DND-41 (cell line): Measurements from ENCODE around the gene PHACTR4.

ENCODE experiments used
- ATAC-seq: fragments of 200-7000 bp; cut with Tn5 transposase; 3 replicates; pipeline ENCODE4 v1.9.1; 2021; ENCODE audit warnings: low read depth; ENCODE audit not compliant: insufficient read depth
- DNase-seq: peaks from one replicate; pipeline ENCODE4 v3.0.0-alpha.2; 2020
- H2AFZ ChIP-seq: 2 replicates; pipeline ENCODE4 v1.6.0; 2012; ENCODE audit warnings: low read depth, low read length
- H3K27ac ChIP-seq: 2 replicates; pipeline ENCODE4 v1.5.1; 2012; ENCODE audit warnings: low read length, inconsistent platforms
- H3K27me3 ChIP-seq: fragments of 200-600 bp; sonication (generic); 2 replicates; pipeline ENCODE4 v1.6.0; 2012; ENCODE audit warnings: low read length, mild to moderate bottlenecking, inconsistent platforms; ENCODE audit not compliant: insufficient read depth, poor library complexity
- H3K36me3 ChIP-seq: 2 replicates; pipeline ENCODE4 v1.5.1; 2012; ENCODE audit warnings: low read length, inconsistent platforms; ENCODE audit not compliant: insufficient read depth
- H3K4me1 ChIP-seq: 2 replicates; pipeline ENCODE4 v1.5.1; 2012; ENCODE audit warnings: mild to moderate bottlenecking, low read length; ENCODE audit not compliant: insufficient read depth
- H3K4me2 ChIP-seq: 2 replicates; pipeline ENCODE4 v1.6.0; 2012; ENCODE audit warnings: mild to moderate bottlenecking, moderate library complexity, low read length, inconsistent platforms; ENCODE audit not compliant: insufficient read depth
- H3K4me3 ChIP-seq, 2 experiments: fragments of 200-600 bp in 1 of 2; shearing (Covaris generic) in 1 of 2; 2 replicates each; pipeline ENCODE4 v1.5.1; 2012 to 2016; ENCODE audit warnings: inconsistent platforms in 2 of 2, low read length in 2 of 2, mild to moderate bottlenecking in 2 of 2, low read depth in 1 of 2, moderate library complexity in 1 of 2
- H3K79me2 ChIP-seq: 2 replicates; pipeline ENCODE4 v1.6.0; 2012; ENCODE audit warnings: low read length, inconsistent platforms; ENCODE audit not compliant: insufficient read depth
- H3K9ac ChIP-seq: 2 replicates; pipeline ENCODE4 v1.6.0; 2012; ENCODE audit warnings: low read depth, mild to moderate bottlenecking, inconsistent platforms, low read length, moderate library complexity
- H3K9me3 ChIP-seq: 2 replicates; pipeline ENCODE4 v1.5.1; 2012; ENCODE audit warnings: low read length, moderate library complexity, mild to moderate bottlenecking, inconsistent platforms; ENCODE audit not compliant: insufficient read depth, severe bottlenecking
- H4K20me1 ChIP-seq: 2 replicates; pipeline ENCODE4 v1.6.0; 2012; ENCODE audit warnings: low read length; ENCODE audit not compliant: insufficient read depth
- EZH2 ChIP-seq: IDR thresholded peaks from 3 replicates; pipeline ENCODE4 v1.6.1; 2012; ENCODE audit warnings: borderline replicate concordance, low read depth, mild to moderate bottlenecking, moderate library complexity, low read length, inconsistent platforms; ENCODE audit not compliant: severe bottlenecking
- TF ChIP-seq, protein P1 (sequence below): IDR thresholded peaks from 2 replicates; pipeline ENCODE4 v1.5.1; 2012; ENCODE audit warnings: borderline replicate concordance, low read length, moderate library complexity, mild to moderate bottlenecking; ENCODE audit not compliant: poor library complexity, severe bottlenecking; ENCODE audit errors: extremely low read depth

Gene PHACTR4

DNA sequence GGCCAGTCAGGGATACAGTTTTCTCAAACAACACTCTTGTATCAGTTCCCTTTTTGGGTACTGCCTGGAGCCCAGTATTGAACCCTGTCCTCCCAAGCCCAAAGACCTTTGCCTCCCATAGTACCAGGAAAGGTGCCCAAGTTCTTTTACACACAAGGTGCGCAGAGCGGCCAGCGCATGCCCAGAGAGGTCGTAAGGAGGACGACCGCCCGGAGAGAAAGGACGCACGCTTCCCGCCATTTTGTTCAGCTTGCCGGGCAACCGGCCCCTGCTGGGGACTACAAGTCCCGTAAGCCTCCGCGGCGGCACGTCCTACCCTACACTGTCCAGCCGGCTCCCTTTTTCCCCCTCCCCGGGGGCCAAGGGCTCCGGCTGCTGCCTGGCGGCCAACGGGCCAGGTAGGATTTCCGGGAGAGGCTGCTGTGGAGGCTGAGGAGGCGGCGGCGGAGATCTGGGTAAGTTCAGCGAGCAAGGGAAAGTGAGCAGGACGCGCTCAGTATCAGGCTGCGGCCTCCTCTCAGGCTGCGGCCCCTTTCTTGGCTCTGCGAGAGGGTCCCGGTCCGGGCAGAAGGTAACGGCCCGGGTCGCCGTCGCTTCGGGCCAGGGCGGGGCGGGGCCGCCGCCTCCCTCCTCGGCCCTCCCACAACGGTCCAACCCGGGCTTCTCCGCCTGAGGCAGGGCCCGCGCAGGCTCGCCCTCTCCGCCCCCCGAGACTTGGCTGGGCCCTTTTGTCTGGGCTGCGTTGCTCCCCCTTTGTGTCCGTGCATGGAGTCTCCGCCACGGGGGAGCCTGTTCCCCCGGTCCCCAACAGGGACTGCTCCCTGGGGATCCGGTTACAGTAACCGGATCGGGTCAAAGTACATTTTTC, at the start of gene PHACTR4:
Gene PHACTR4, plus strand, starts transcription at position 370 of the 868 bp plus-strand sequence. CDS start 37,708 bp downstream, outside the sequence.
- Histone ChIP-seq H2AFZ (peak within 1 kb of the TSS; percentile 96), H3K36me3 (no peaks in the 10 kb centered on the region; the same call in 1 of the 2 replicates), H3K9ac (peak within 1 kb of the TSS; percentile 98), H3K4me2 (peak within 1 kb of the TSS; percentile 67), H4K20me1 (no peaks in the 10 kb centered on the region), H3K4me3 (peak within 1 kb of the TSS; percentile 82 to 88), H3K27ac (peak within 1 kb of the TSS; percentile 94), H3K79me2 (peaks cover 58% of the 10 kb centered on the region), H3K4me1 (peaks cover 34% of the 10 kb centered on the region), H3K27me3 (no peaks in the 10 kb centered on the region), H3K9me3 (no peaks in the 10 kb centered on the region)
- peak; percentile 90 for ATAC-seq
- DNase-seq = peak; percentile 86
- TF ChIP-seq, protein P1, sequence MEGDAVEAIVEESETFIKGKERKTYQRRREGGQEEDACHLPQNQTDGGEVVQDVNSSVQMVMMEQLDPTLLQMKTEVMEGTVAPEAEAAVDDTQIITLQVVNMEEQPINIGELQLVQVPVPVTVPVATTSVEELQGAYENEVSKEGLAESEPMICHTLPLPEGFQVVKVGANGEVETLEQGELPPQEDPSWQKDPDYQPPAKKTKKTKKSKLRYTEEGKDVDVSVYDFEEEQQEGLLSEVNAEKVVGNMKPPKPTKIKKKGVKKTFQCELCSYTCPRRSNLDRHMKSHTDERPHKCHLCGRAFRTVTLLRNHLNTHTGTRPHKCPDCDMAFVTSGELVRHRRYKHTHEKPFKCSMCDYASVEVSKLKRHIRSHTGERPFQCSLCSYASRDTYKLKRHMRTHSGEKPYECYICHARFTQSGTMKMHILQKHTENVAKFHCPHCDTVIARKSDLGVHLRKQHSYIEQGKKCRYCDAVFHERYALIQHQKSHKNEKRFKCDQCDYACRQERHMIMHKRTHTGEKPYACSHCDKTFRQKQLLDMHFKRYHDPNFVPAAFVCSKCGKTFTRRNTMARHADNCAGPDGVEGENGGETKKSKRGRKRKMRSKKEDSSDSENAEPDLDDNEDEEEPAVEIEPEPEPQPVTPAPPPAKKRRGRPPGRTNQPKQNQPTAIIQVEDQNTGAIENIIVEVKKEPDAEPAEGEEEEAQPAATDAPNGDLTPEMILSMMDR = no peak
- TF ChIP-seq EZH2 = no peak

DNA sequence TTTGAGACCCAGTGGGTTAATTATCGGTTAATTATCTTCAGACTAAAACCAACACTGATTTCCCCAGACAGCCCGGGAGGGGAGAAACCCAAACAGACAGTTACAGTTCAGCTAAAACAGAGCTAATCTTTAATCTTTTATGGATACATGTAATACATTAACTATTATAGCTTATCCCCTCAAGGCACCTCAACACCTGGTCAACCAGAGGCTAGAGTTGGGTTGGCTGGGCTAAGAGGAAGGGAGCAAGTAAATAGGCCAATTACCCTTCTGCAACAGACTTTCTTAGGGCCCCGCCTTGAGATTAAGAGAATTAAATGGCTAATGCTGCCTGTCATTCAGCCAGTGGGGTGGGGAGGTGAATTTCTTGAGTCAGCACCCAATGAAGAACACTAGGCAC, 47.3 kb upstream of the PHACTR4 start:
- no peaks in the 10 kb centered on the region for H4K20me1 ChIP-seq
- TF ChIP-seq EZH2 = no peak
- TF ChIP-seq, protein P1 = no peak
- H3K9ac ChIP-seq = no peak overlapping the region
- H3K36me3 ChIP-seq = no peaks in the 10 kb centered on the region
- no peaks in the 10 kb centered on the region for H3K79me2 ChIP-seq
- DNase-seq (no peak), ATAC-seq (no peak)
- no peaks in the 10 kb centered on the region for H3K9me3 ChIP-seq
- H3K4me3 ChIP-seq = no peak overlapping the region
- no peak overlapping the region for H3K27ac ChIP-seq
- no peaks in the 10 kb centered on the region for H3K4me1 ChIP-seq
- no peak overlapping the region for H2AFZ ChIP-seq
- H3K4me2 ChIP-seq = no peak overlapping the region
- no peaks in the 10 kb centered on the region for H3K27me3 ChIP-seq

DNA sequence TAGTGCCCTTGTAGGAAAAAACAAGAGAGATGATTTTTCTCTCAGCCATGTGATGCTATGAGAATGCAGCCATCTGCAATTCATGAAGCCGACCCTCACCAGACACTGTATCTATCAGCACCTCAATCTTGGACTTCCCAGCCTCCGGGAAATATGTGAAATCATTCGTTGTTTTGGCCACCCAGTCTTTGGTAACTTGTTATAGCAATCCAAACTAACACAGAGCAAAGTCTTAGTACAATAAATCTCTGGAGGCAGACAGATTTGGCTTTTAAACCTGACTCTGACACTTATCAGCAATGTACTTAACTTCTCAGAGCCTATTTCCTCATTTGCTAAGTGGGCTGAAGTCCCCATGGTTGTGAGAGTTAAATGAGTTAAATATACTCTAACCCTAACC, 45.8 kb upstream of the PHACTR4 start:
- Histone ChIP-seq H3K4me3 (no peak overlapping the region), H3K4me2 (no peak overlapping the region), H3K36me3 (no peaks in the 10 kb centered on the region), H2AFZ (no peak overlapping the region), H3K27ac (no peak overlapping the region), H3K9me3 (no peaks in the 10 kb centered on the region), H3K79me2 (peaks cover 6% of the 10 kb centered on the region; the same call in 1 of the 2 replicates), H3K27me3 (no peaks in the 10 kb centered on the region), H3K9ac (no peak overlapping the region), H4K20me1 (no peaks in the 10 kb centered on the region), H3K4me1 (peaks cover 9% of the 10 kb centered on the region)
- TF ChIP-seq EZH2 = no peak
- TF ChIP-seq, protein P1 = no peak
- no peak for ATAC-seq
- no peak for DNase-seq
